GM12801 (cell line): ENCODE results near the gene DGCR8.

ENCODE experiments used
- TF ChIP-seq, protein P1 (sequence below): IDR thresholded peaks from one replicate; pipeline ENCODE4 v1.5.1; 2011; ENCODE audit warnings: control low read depth; ENCODE audit not compliant: insufficient read length; ENCODE audit errors: extremely low read depth

The DGCR8 gene

DNA sequence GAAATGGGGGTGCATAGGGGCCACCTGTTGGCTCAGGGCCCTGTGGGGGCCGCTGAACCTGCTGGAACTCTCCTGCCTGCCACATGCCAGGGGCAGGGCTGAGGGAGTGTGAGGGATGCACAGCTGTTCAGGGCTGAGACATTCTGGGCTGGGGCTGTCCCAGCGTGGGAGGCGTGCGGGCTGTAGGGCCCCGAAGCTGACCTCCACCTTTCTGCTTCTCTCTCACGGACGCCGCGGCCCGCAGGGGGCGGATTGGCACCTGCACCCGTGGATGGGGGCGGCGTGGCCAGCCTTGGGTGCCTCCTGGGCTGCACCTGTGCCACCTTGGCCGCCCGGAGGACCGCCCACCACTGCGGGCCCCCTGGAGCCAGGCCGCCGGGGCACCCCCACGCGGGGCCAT lies 66.7 kb downstream of the DGCR8 start:
- TF ChIP-seq, protein P1, sequence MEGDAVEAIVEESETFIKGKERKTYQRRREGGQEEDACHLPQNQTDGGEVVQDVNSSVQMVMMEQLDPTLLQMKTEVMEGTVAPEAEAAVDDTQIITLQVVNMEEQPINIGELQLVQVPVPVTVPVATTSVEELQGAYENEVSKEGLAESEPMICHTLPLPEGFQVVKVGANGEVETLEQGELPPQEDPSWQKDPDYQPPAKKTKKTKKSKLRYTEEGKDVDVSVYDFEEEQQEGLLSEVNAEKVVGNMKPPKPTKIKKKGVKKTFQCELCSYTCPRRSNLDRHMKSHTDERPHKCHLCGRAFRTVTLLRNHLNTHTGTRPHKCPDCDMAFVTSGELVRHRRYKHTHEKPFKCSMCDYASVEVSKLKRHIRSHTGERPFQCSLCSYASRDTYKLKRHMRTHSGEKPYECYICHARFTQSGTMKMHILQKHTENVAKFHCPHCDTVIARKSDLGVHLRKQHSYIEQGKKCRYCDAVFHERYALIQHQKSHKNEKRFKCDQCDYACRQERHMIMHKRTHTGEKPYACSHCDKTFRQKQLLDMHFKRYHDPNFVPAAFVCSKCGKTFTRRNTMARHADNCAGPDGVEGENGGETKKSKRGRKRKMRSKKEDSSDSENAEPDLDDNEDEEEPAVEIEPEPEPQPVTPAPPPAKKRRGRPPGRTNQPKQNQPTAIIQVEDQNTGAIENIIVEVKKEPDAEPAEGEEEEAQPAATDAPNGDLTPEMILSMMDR: no peak

DNA sequence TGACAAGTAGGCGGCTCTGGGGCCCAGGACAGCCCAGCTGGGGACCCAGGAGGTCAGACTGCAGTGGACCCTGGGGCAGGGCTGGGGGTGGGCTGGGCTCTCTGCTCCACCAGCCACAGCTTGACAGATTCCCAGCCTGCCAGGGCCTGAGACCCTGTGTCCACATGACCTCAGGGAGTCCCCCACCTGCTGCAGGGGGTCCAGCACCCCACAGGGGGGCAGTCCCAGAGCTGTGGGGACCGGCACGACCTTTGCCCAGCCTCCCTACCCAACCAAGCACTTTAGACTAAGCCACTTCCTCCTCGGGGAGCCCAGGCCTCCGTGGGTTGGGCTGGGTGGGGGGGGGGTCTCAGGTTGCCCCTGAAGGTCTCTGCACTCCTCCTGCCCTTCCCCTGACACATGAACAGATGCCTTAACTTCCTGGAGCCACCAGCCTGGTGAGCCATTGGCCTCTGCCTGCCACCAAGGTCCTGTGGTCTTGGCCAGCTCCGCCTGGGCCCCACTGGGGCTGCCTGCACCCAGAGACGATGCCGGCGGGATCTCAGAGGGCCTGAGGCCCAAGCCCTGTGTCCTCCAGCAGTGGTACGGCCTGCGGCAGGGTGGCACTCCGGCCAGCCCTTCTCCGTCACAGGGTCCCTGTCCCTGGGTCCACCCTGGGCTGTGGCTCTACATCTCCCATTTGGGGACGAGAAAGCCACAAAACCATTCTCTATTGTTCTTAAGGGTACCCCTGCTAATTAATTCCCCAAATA lies 67.4 kb downstream of the DGCR8 start:
- TF ChIP-seq, protein P1: no peak

DNA sequence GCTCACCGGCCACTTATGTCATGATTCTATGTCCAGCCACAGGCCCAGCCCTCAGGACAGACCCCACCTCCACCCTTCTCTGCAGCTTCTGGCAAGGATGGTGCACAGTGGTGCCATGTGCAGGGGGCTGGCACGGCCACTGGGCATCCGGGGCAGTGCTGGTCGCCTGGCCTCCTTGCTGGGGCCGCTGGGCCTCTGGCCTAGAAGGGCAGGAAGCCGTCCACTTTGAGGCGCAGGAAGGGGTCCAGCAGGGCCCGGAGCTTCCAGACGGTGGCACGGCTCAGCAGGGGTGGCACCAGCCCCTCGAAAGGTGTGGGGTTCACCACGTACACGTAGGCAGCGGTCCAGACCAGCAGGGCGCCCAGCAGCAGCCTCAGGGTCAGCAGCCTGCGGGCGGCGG lies 68.4 kb downstream of the DGCR8 start:
- TF ChIP-seq, protein P1: no peak

DNA sequence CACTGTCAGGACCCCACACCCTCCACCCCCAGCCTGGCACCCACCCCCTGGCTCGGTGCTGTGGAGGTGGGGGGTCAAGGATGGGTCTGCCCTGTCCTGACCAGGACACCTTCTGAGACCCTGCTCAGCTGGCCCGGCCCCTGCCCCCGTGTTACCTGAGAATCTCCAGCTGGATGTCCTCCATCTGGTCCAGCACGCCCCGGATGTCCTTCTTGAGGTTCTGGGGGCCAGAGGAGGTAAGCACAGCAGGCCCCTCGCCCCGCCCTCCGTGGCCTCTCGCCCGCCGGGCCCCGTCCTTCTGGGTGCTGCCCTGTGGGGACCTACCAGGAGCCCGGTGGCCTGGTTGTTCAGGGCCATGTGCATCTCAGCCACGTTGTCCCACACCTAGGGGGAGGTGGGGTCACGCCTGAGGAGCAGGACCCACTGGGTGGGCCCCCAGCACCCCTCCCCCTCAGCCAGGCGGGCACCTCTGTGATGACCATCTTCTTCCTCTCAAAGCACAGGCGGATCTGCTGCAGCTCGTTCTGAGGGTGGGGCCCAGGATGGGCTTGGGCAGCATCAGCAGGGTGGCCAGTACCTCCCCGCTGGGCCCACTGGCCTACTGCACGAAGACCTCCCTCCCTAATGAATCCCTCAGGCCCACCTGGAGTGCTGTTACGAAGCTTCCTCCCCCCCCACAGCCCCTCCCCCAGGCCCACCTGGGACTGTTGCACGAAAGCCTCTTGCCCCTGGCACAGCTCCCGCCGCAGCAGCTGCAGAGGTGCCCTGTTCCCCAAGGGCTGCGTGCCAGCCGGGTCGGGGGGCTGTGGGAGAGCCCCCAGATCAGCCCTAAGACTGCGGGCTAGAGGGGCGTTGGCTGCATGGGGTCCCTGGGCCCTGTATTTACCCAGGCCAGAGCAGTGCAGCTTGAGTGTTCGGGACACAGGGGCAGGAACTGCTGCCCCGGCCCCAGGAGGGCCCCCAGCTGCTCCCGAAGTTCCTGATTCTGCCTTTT lies 69.5 kb downstream of the DGCR8 start:
- TF ChIP-seq, protein P1: no peak

DNA sequence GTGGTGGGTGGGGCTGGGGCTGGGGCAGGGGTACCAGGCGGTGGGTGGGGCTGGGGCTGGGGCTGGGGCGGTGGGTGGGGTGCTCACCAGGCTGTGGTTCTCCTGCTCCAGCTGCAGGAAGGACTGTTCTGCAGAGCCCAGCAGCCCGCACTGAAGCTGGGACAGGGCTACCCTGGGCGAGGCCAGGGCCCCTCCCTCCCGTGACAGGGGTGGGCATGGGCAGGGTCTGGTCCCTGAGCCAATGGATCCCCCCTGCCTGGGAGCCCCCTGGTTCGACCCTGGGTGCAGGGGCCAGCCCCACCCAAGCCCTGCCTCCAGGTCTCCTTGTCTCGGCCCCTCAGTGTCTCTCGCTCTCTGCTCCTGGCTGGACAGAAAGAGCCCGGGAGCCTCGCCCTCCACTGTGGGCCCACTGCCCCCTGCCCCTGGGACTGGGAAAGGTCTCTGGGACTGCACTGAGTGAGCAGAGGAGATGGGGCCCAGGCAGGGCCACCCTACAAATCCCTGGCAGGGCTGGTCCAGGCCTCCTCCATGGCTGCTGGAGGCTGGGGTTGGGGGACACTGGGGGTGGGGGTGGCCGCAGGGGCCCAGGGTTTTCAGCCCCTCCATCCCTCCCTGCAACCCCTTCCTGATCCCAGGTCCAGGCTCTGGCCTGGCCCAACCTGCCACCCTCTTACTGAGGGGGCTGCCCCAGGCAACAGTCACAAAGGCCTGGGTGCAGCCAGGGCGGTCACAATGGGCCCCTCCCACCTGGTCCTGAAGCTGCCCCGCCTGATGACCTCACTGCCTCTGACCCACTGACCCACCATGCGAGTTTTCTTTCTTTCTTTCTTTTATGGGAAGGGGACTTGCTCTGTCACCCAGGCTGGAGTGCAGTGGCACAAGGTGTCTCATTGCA lies 70.6 kb downstream of the DGCR8 start, which contains the start of gene CCDC188:
TSS of gene CCDC188 (minus strand) at position 675 of the 895 bp plus-strand sequence. CDS start at position 606, 69 bp downstream.
- TF ChIP-seq, protein P1: no peak

DNA sequence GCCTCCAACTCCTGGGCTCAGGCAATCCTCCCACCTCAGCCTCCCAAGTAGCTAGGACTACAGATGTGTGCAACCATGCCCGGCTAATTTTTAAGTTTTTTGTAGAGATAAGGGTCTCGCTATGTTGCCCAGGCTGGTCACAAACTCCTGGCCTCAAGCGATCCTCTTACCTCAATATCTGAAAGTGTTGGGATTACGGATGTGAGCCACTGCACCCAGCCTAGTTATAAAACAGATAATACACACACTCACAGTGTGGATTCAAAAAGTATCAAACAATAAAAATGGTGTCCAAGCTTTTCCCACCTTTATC lies 71.2 kb downstream of the DGCR8 start:
- TF ChIP-seq, protein P1: no peak
